Panc1 (cell line): Measurements from ENCODE around the gene RGS18.

Experiments used
- CTCF ChIP-seq: fragments of 450-650 bp; IDR thresholded peaks from 2 replicates; pipeline ENCODE4 v1.5.1; 2017; ENCODE audit warnings: mild to moderate bottlenecking
- POLR2AphosphoS5 ChIP-seq: IDR thresholded peaks from 2 replicates; pipeline ENCODE4 v1.6.1; 2012; ENCODE audit warnings: mild to moderate bottlenecking, low read depth, low read length, moderate library complexity
- REST ChIP-seq, 2 experiments: IDR thresholded peaks; 2 replicates each; pipeline ENCODE4 v1.6.1; 2011 to 2012; ENCODE audit warnings: low read depth in 2 of 2, control low read depth in 1 of 2, low read length in 1 of 2, mild to moderate bottlenecking in 1 of 2, moderate library complexity in 1 of 2; ENCODE audit not compliant: insufficient read depth in 1 of 2

GRCh38 chr1:192123212-192123611, 35.0 kb upstream of the RGS18 start:
- TF ChIP-seq CTCF (no peak), POLR2AphosphoS5 (no peak), REST (IDR thresholded peaks at IDR 0.05; ENCODE audit: insufficient read depth in 1 of 2, low read depth in 2 of 2, low read length in 1 of 2) (no peak)
